Muscle of leg (tissue), 11 donors: ENCODE data around the gene FAM151A. TPM values are rescaled to one million over a fixed set of nuclear protein-coding genes. Genes with fewer than 3 reads are reported as not detected.
A peak's percentile ranks its signal among the peaks of the same experiment; 100 is the strongest.

Experiments used
- DNase-seq: peaks from one replicate; pipeline ENCODE4 v3.0.0; 2013
- H3K27ac ChIP-seq: one replicate; pipeline ENCODE4 v1.5.1; 2013; ENCODE audit warnings: mild to moderate bottlenecking, low read length, control low read depth
- H3K27me3 ChIP-seq: one replicate; pipeline ENCODE4 v1.6.1; 2013; ENCODE audit warnings: low read length; ENCODE audit not compliant: control insufficient read depth, insufficient read depth
- H3K36me3 ChIP-seq: one replicate; pipeline ENCODE4 v1.6.1; 2013; ENCODE audit warnings: low read length; ENCODE audit not compliant: control insufficient read depth, insufficient read depth
- H3K4me1 ChIP-seq: one replicate; pipeline ENCODE4 v1.6.1; 2013; ENCODE audit warnings: low read length; ENCODE audit not compliant: control insufficient read depth, insufficient read depth
- H3K4me3 ChIP-seq: one replicate; pipeline ENCODE4 v1.5.1; 2013; ENCODE audit warnings: low read length, control low read depth
- H3K9me3 ChIP-seq: replicated peaks from 2 replicates; pipeline ENCODE4 v1.6.1; 2013; ENCODE audit warnings: low read depth, low read length; ENCODE audit not compliant: control insufficient read depth
- WGBS: methylation state at CpG from one replicate; pipeline ENCODE4 v1.1.5; 2013; ENCODE audit warnings: missing lambda C conversion rate; ENCODE audit not compliant: insufficient coverage; 5-methylcytosine and 5-hydroxymethylcytosine counted together
- polyA plus RNA-seq, 8 donors: library from polyadenylated mRNA; unstranded; fragments of 120-200 nt; gene quantifications; one replicate each; pipeline versions ENCODE4 v1.2.1 to v1.2.3, GENCODE V29; 2013; ENCODE audit warnings: inconsistent platforms in 1 of 8, low replicate concordance in 1 of 8; ENCODE audit not compliant: insufficient read length in 8 of 8, insufficient read depth in 1 of 8
- total RNA-seq: library from RNA; stranded (reverse); fragments of 120-200 nt; gene quantifications from one replicate; pipeline ENCODE4 v1.2.4, GENCODE V29; 2013

Gene FAM151A
- total and polyA plus RNA-seq, 9 donors: 0.20 to 1.3 (median 0.47) TPM; not detected in 1

DNA sequence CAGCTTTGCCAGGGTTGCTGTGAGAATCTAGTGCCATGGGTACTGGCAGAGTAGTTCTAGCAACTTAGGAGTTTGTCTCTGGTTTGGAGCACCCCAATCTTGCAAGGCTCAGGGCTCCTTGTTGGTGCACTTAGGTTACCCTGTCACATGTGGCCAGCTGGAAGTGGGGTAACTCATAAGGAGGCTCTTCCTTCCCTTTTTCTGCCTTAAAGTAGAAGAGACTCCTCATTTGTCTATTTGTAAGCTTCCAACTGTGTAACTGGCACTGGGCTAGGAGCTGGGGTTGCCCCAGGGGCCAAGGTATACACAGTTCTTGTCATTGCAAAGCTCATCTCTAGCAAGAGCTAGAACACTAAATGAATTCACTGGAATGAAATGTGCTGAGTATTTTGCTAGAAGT, 28.8 kb upstream of the FAM151A start:
- peak; percentile 16 for DNase-seq

DNA sequence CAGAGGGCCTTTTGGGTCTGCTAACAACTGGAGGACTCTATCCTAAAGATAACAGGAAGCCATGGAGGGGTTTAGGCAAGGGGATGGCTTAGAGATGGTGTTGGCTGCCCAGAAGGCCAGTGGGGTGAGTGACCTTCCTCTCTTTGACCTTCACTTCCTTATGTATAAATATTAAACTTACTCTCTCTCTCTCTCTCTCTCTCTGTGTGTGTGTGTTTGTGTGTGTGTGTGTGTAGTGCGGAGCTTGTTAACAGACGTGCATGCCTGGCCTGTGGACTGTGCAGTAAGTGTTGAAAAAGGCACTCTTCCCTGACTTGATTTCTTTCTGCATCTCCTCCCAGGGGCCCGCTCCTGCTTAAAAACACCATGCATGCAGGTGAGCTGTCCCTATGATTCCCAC, 28.3 kb upstream of the FAM151A start:
- H3K4me3 ChIP-seq: no peak overlapping the region
- H3K27me3 ChIP-seq: no peaks in the 10 kb centered on the region
- no peaks in the 10 kb centered on the region for H3K4me1 ChIP-seq
- WGBS: no CpG with 5 or more reads among the region's 3 CpGs
- H3K27ac ChIP-seq: no peak overlapping the region
- no peaks in the 10 kb centered on the region for H3K9me3 ChIP-seq
- H3K36me3 ChIP-seq: no peaks in the 10 kb centered on the region
- no peak for DNase-seq

More for the DNA sequence above, 28.8 kb upstream of the FAM151A start:
- Histone ChIP-seq H3K27me3 (no peaks in the 10 kb centered on the region), H3K27ac (no peak overlapping the region), H3K4me1 (no peaks in the 10 kb centered on the region), H3K9me3 (no peaks in the 10 kb centered on the region), H3K36me3 (no peaks in the 10 kb centered on the region), H3K4me3 (no peak overlapping the region)

DNA sequence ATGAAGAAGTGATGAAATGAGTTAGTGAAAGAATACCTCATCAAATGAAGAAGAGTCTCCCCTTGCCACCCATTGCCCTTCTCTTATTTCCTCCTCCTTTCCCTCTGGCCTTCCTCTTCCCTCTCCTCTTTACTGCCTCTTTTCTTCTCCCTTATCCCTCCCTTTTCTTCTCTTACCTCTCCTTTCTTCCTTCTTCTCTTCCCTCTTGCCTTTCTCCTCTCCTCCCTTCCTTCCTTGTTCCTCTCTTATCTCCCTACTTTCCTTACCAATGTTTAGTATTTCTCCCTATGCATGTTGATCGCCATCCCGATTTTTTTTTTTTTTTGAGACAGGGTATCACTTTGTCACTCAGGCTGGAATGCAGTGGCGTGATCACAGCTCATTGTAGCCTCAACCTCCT, 27.1 kb upstream of the FAM151A start:
- Histone ChIP-seq H3K4me1 (peaks cover 6% of the 10 kb centered on the region), H3K4me3 (no peak overlapping the region), H3K27me3 (no peaks in the 10 kb centered on the region), H3K27ac (no peak overlapping the region), H3K36me3 (no peaks in the 10 kb centered on the region), H3K9me3 (no peaks in the 10 kb centered on the region)
- 90% methylated on average over 3 of the region's 3 CpGs for WGBS
- DNase-seq: no peak

DNA sequence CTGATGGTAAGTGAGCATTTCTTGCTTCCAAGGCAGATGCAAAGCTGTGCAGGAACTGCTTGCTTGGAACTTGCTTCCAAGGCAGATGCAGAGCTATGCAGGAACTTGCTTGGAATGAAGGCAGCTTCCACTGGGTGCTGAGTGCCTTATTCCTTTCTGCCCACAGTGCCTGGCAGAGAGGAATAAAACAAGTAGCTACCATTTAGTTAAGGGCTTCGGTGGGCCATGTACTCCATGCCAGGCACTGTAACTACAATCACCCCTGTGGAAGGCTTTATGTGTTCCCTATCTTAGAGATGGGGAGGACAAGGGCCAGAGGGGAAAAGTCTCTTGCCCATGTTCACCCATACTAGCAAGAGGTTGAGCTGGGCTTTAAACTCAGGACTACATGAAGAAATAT, 26.6 kb upstream of the FAM151A start:
- H3K27me3 ChIP-seq: no peaks in the 10 kb centered on the region
- no CpG with 5 or more reads among the region's 1 CpG for WGBS
- no peaks in the 10 kb centered on the region for H3K36me3 ChIP-seq
- no peak for DNase-seq
- no peak overlapping the region for H3K4me3 ChIP-seq
- H3K27ac ChIP-seq: no peak overlapping the region
- H3K4me1 ChIP-seq: peaks cover 6% of the 10 kb centered on the region
- H3K9me3 ChIP-seq: no peaks in the 10 kb centered on the region

DNA sequence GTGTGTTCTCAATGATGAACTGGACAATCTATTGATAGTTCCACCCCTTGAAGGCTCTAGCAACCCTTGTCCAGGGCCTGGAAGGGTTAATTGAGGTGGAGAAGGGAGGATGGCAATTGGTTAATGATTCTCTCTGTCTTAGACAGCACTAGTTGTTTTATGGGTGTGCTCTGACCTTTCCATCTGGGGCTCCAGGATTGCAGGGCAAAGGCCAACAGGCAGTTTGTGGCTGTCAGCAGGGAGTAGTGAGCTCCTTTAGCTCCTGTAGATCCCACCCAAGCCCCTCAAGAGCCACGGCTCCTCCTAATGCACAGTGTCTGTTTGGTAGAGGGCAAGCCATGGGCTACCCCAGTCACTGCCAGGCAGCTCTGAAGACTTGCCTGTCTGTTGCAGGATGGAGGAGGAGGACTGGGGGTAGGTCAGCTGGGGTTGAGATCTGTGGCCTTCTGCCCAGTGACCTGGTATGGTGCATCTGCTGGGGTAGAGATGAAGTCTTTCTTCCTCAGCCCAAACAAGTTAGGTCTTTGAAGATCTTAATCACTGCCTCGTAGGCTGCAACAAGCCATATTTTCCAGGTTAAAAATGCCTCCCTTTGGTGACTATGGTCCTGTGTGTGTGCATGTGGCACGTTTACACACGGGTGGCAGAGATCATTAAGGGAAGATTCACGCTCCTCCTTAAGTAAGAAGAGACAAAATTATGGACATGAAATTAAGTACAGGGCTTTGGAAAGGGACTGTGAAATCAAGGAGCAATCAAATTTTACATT, 26.0 kb upstream of the FAM151A start:
- 60% methylated on average over 3 of the region's 5 CpGs for WGBS
- no peak overlapping the region for H3K27ac ChIP-seq

DNA sequence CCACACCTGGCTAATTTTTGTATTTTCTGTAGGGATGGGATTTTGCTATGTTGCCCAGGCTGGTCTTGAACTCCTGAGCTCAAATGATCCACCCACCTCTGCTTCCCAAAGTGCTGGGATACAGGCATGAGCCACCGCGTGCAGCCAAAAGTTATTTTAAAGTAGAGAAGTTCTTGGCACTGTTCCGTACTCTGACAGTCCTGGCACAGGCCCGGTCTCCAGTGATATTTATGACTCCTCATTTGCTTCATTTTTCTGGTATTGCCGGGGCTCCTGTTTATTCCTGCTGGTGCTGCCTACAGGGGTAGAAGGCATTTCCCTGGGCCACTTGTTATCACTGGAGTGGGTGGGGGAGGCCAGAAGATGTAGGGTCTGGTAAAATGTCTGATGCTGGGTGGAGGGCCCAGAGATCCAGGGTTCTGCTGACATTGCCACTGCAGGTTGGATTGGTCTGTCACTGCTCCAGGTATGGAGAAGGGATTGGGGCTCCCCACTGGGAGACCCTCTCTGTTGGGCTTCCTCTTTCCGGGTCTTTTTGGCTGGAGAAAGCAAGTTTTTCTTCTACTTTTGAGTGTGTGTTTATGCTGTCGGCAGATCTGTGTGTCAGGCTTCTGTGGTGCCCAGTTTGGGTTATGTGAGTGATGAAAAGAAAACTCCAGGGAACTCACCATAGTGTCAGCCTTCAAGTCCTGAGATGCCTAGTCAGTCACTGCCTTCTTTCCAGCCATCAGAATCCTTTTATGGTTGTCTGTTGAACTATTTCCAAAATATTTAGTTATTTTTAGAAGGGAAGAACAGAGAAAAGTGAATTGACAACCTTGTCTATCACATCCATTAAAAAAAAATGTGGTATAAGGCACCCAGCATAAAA, 22.7 kb upstream of the FAM151A start:
- Histone ChIP-seq H3K9me3 (peaks cover 13% of the 10 kb centered on the region), H3K27me3 (no peaks in the 10 kb centered on the region), H3K36me3 (no peaks in the 10 kb centered on the region), H3K4me1 (peaks cover 6% of the 10 kb centered on the region), H3K4me3 (no peak overlapping the region), H3K27ac (no peak overlapping the region)
- DNase-seq: peak; percentile 25
- no CpG with 5 or more reads among the region's 7 CpGs for WGBS

More for the DNA sequence above, 26.0 kb upstream of the FAM151A start:
- H3K4me3 ChIP-seq: no peak overlapping the region
- H3K27me3 ChIP-seq: no peaks in the 10 kb centered on the region
- DNase-seq: no peak
- H3K9me3 ChIP-seq: no peaks in the 10 kb centered on the region
- H3K36me3 ChIP-seq: no peaks in the 10 kb centered on the region
- H3K4me1 ChIP-seq: peaks cover 6% of the 10 kb centered on the region

DNA sequence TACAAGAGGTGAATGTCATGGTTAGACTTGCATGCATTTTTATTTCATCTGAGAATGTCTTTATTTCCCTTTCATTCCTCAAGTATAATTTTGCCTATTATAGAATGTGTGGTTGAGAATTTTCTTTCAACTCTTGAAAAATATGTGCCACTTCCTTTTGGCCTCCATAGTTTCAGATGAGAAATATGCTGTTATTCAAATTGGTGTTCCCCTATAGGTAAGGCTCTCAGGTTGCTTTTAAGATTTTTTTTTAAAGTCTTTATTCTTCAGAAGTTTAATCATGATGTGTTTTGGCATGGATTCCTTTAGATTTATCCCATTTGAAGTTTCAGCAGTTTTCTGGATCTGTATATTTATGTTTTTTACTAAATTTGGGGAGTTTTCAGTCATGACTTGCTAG, 20.4 kb upstream of the FAM151A start:
- H3K27me3 ChIP-seq: peaks cover 2% of the 10 kb centered on the region
- no peak overlapping the region for H3K27ac ChIP-seq
- no peaks in the 10 kb centered on the region for H3K36me3 ChIP-seq
- peaks cover 6% of the 10 kb centered on the region for H3K4me1 ChIP-seq
- no peak for DNase-seq
- peaks cover 13% of the 10 kb centered on the region for H3K9me3 ChIP-seq
- H3K4me3 ChIP-seq: no peak overlapping the region

DNA sequence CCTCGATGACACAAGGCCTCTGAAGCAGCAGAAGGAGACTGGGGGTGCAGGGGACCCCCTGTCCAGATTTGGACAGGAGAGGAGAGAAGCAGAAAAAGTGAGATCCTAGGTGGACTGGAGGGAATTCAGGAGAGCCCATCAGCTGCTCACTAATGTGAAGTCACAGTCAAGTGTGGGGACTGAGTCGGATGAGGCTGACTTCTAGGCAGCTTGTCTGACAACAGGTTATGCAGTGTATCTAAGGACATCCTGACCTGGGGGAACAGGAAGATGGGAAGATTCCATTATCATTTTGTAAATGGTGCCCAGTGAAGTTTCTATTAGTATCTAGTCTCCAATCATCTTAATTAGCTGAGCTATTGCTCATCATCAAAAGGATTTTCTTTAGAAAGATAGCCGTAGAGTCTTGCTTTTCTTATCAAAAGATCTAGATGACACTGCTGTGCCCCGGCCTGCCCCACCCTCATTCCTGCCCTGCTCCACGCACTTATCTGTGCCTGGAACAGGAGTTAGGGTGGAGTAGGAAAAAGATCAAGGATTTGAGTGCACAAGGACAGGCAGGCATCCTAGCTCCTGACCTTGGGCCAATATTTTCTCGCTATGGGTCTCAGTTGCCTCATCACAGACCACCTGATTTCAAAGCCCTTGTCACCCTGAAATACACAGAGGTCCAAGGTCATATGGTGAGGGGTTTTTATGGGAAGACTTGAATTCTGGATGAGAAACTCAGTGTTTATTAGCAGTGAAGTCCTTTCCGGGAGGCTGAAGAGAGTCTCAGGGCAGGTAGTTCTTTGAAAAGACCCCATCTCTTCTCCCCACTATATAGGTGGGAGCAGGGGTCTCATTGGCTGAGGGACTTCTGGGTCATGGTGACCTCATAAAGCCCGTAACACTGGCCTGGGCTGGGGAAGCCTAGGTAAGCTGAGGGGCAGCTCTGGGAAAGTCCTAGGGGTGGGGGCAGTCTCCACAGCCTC, 17.8 kb upstream of the FAM151A start, which contains the start of gene MROH7:
TSS of gene MROH7 (plus strand) at position 924 of the 974 bp plus-strand sequence. CDS start 11,141 bp downstream, outside the sequence.
- Histone ChIP-seq H3K36me3 (no peaks in the 10 kb centered on the region), H3K4me3 (no peak within 1 kb of the TSS), H3K4me1 (peaks cover 4% of the 10 kb centered on the region), H3K9me3 (peaks cover 13% of the 10 kb centered on the region), H3K27me3 (peaks cover 2% of the 10 kb centered on the region), H3K27ac (no peak within 1 kb of the TSS)
- 70% methylated on average over 3 of the region's 8 CpGs for WGBS
- DNase-seq: no peak

DNA sequence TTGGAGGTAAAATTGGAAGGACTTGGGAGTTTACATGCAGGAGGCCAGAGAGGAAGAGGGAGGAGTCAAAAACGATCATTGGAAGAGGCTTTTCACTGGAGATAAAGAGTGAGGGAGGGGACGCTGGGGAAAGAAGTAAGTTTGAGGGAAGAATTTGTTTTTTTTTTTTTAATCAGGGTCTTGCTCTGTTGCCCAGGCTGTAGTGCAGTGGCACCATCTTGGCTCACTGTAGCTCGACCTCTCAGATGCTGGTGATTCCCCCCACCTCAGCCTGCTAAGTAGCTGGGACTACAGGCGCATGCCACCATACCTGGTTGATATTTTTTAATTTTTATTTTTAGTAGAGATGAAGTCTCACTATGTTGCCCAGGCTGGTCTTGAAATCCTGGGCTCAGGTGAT, 17.0 kb upstream of the FAM151A start:
- Histone ChIP-seq H3K36me3 (no peaks in the 10 kb centered on the region), H3K4me1 (no peaks in the 10 kb centered on the region), H3K9me3 (peaks cover 13% of the 10 kb centered on the region), H3K27me3 (peaks cover 2% of the 10 kb centered on the region), H3K27ac (no peak overlapping the region), H3K4me3 (no peak overlapping the region)
- no peak for DNase-seq
- 26% methylated on average over 2 of the region's 4 CpGs for WGBS
